DOHH2 (cell line): ENCODE data around the gene ITGB5.

Experiments used
- CTCF ChIP-seq: fragments of 200-600 bp; sonication (generic); IDR thresholded peaks from one replicate; pipeline ENCODE4 v1.5.1; 2014; ENCODE audit warnings: antibody characterized with exemption, mild to moderate bottlenecking, low read depth, low read length; ENCODE audit not compliant: poor library complexity, severe bottlenecking
- EZH2phosphoT487 ChIP-seq: fragments of 200-600 bp; sonication (generic); IDR thresholded peaks from 2 replicates; pipeline ENCODE4 v1.6.1; 2017; ENCODE audit warnings: borderline replicate concordance, mild to moderate bottlenecking, antibody characterized with exemption, low read length, moderate library complexity, mixed read lengths

GRCh38 chr3:124779116-124779515 is 108.0 kb downstream of the ITGB5 start:
- TF ChIP-seq CTCF (no peak), EZH2phosphoT487 (no peak)
